ENCODE measurements around the gene FAM174B.

The FAM174B gene

DNA sequence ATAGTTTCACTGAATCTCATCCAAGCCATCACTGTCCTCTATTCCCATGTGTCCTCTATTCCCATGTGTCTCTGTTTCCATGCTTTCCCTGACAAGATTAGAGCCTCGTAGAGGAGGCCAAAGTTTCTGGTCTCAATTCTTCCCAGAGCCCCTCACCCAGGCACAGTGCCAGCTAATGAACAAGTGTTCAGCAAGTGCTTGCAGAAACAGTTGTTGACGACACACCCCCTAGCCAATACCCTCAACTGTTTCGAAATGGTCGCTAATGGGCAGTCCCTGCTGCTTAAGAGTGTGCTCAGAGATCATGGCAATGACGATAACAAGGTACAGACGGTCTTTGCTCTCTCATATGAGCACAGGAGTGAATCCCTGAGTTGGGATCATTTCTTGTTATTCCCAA is 73.4 kb downstream of the FAM174B start:
- POLR2A ChIA-PET = interaction anchor here (0.6 kb wide), 1 partner anchor 73 kb away, joined by 3 read pairs; the partner anchor contains the start of gene FAM174B
- CTCF ChIA-PET = interaction anchor here (1.2 kb wide), 1 partner anchor 136 kb away, joined by 3 read pairs; no protein-coding TSS in a partner anchor
- TF ChIP-seq, protein P1, sequence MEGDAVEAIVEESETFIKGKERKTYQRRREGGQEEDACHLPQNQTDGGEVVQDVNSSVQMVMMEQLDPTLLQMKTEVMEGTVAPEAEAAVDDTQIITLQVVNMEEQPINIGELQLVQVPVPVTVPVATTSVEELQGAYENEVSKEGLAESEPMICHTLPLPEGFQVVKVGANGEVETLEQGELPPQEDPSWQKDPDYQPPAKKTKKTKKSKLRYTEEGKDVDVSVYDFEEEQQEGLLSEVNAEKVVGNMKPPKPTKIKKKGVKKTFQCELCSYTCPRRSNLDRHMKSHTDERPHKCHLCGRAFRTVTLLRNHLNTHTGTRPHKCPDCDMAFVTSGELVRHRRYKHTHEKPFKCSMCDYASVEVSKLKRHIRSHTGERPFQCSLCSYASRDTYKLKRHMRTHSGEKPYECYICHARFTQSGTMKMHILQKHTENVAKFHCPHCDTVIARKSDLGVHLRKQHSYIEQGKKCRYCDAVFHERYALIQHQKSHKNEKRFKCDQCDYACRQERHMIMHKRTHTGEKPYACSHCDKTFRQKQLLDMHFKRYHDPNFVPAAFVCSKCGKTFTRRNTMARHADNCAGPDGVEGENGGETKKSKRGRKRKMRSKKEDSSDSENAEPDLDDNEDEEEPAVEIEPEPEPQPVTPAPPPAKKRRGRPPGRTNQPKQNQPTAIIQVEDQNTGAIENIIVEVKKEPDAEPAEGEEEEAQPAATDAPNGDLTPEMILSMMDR (IDR thresholded peaks at IDR 0.05; ENCODE audit: control extremely low read depth, extremely low read depth, low read depth, missing control alignments) = no peak
- no peak for DNase-seq (ENCODE audit: extremely low spot score)

- POLR2A ChIA-PET = no interaction called here
- DNase-seq (ENCODE audit: extremely low spot score) = no peak
- CTCF ChIA-PET = interaction anchor here (1.1 to 1.2 kb wide), 2 partner anchors 10 to 137 kb away, joined by 3 read pairs; no protein-coding TSS in a partner anchor
- TF ChIP-seq, protein P1 (IDR thresholded peaks at IDR 0.05; ENCODE audit: control extremely low read depth, extremely low read depth, low read depth, missing control alignments) = no peak
Observed at GRCh38 chr15:92580933-92581445, 74.6 kb downstream of the FAM174B start.

DNA sequence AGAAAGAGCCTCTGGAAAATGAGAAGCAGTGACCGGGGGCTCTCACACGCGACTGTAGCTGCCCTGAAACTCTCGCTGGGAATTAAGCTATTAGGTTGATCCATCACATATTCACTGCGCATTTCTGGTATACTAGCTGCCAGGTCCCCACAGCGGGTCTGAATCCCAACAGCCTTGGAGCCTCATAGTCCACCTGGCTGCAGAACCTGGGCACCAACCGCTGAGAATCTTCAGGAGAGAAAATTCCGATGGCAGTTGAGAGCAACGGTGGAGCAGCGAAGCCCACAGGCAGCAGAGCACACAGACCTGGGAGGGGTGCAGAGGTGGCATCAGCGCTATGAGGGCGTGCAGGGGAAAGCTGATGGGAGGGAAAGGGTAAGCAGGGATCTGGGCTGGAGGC is 75.1 kb downstream of the FAM174B start:
- TF ChIP-seq, protein P1 (IDR thresholded peaks at IDR 0.05; ENCODE audit: control extremely low read depth, extremely low read depth, low read depth, missing control alignments) = no peak
- DNase-seq (ENCODE audit: extremely low spot score) = no peak
- CTCF ChIA-PET = no interaction called here
- POLR2A ChIA-PET = no interaction called here

DNA sequence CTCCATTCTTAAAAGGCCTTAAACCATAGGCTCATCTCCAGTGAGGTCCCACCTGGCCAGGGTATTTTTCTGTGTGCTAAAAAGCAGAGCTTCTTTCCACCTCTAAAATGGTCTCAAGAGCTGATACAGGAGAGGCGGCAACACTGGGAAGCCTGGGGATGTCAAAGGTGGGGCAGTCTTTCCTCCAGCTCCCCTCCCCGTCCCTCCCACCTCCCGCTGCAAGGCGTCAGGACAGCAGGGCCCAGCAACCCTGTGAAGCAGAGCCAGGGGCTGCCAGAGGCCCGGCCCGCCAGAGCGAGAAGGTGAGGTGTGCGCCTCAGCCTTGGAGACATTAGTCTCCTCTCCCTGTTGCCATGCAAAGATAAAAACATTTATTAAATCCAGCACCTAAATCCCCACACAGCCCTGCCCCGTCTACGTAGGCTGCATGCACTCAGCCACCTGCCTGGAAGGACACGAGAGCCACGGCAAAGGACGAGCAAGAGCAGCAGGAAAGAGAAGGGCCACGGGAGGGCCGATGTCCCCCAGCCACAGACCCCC is 75.6 kb downstream of the FAM174B start:
- POLR2A ChIA-PET = no interaction called here
- CTCF ChIA-PET = no interaction called here
- DNase-seq (ENCODE audit: extremely low spot score) = no peak
- TF ChIP-seq, protein P1 (IDR thresholded peaks at IDR 0.05; ENCODE audit: control extremely low read depth, extremely low read depth, low read depth, missing control alignments) = no peak

DNA sequence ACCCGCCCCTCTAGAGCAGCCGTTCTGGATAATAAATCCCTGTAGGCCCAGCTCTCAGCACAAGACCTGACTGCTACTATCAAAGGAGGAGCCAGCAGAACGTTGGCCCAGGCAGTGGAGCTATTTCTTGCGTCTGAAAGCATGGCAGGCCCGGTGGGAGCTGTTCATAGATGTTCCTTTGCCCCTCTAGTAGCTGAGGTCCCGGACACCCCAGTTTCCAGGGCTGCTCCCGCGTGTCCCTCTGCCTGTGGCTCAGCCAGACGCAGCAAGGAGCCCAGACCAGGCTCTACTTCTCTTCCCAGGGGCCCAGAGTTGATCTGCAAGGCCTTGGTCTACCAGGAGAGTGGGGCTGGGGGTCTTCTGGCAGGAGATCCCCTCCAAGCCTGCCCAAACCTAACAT is 76.1 kb downstream of the FAM174B start:
- TF ChIP-seq, protein P1 (IDR thresholded peaks at IDR 0.05; ENCODE audit: control extremely low read depth, extremely low read depth, low read depth, missing control alignments) = no peak
- no peak for DNase-seq (ENCODE audit: extremely low spot score)
- CTCF ChIA-PET = no interaction called here
- POLR2A ChIA-PET = no interaction called here

DNA sequence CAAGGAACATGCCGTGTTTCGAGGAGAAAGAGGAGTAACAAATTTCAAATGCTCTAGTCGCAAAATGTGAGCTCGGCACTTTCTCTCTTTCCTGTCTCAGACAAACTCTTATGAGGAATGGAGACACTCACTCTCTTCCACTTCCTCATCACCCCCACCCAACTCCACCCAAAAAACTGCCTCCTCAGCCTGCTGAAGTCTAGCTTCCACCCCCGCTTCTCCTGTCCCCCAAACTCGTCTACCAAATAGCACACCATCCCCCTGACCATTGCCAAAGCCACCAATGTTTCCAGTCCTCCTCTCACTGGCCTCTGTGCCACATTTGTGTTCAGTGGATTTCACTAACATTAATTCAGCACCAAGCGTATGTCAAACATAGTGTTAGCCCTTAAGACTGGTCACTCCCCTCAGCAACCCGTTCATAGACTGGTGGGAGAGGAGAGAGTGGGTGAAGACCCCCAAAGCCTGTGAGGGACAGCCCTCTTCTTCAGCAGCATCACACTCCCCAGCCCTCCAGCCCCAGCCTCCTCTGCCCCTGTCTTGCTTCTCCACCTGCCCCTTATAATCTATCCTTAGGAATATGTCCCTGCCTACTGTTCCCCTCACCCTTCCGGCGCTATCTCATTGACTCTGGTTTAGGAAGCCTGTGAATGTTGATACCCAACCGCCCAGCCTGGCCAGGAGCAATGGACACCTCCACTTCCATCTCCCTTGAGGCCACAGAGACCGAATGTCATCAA is 77.3 kb downstream of the FAM174B start:
- POLR2A ChIA-PET = no interaction called here
- TF ChIP-seq, protein P1 (IDR thresholded peaks at IDR 0.05; ENCODE audit: control extremely low read depth, extremely low read depth, low read depth, missing control alignments) = no peak
- CTCF ChIA-PET = no interaction called here
- DNase-seq (ENCODE audit: extremely low spot score) = no peak

Measured in GM10248 (cell line).